Measurements from ENCODE around the gene MPZL3. TPM values are rescaled to one million over a fixed set of nuclear protein-coding genes. Genes with fewer than 3 reads are reported as not detected.

Gene MPZL3
- total and polyA plus RNA-seq, 2 experiments from 2014 or later = 0.92 to 2.9 TPM

GRCh38 chr11:118282606-118283005 lies 30.4 kb upstream of the MPZL3 start:
- no peaks in the 10 kb centered on the region for H3K36me3 Mint-ChIP-seq (ENCODE audit: low read depth)
- no peak overlapping the region for H3K27ac Mint-ChIP-seq

GRCh38 chr11:118281284-118281683 lies 29.1 kb upstream of the MPZL3 start:
- no peak overlapping the region for H3K4me2 ChIP-seq
- H3K79me2 ChIP-seq (replicated peaks; ENCODE audit: insufficient read depth) = no peaks in the 10 kb centered on the region
- no peak for DNase-seq (ENCODE audit: low spot score)
- H3K36me3 ChIP-seq (ENCODE audit: insufficient read depth) = no peaks in the 10 kb centered on the region
- H3K36me3 Mint-ChIP-seq (ENCODE audit: low read depth) = no peaks in the 10 kb centered on the region
- H3K9me3 Mint-ChIP-seq = no peaks in the 10 kb centered on the region
- H3K27me3 ChIP-seq (ENCODE audit: insufficient read depth) = no peaks in the 10 kb centered on the region
- no peaks in the 10 kb centered on the region for H3K4me1 Mint-ChIP-seq
- no peaks in the 10 kb centered on the region for H4K20me1 ChIP-seq (replicated peaks; ENCODE audit: insufficient read depth)
- no peak for ATAC-seq
- H3K4me1 ChIP-seq (ENCODE audit: insufficient read depth) = no peaks in the 10 kb centered on the region
- H3K27ac Mint-ChIP-seq = no peak overlapping the region
- H3K27me3 Mint-ChIP-seq (ENCODE audit: insufficient read depth, low read depth, poor library complexity) = no peaks in the 10 kb centered on the region
- H3K9me2 ChIP-seq (ENCODE audit: insufficient read depth) = no peaks in the 10 kb centered on the region
- H3K27ac ChIP-seq (ENCODE audit: low read depth) = no peak overlapping the region
- no peak overlapping the region for H3K4me3 Mint-ChIP-seq
- no peaks in the 10 kb centered on the region for H3F3A ChIP-seq (replicated peaks; ENCODE audit: low read depth)
- no peak overlapping the region for H2AFZ ChIP-seq
- no peak overlapping the region for H3K4me3 ChIP-seq
- TF ChIP-seq, protein P1, sequence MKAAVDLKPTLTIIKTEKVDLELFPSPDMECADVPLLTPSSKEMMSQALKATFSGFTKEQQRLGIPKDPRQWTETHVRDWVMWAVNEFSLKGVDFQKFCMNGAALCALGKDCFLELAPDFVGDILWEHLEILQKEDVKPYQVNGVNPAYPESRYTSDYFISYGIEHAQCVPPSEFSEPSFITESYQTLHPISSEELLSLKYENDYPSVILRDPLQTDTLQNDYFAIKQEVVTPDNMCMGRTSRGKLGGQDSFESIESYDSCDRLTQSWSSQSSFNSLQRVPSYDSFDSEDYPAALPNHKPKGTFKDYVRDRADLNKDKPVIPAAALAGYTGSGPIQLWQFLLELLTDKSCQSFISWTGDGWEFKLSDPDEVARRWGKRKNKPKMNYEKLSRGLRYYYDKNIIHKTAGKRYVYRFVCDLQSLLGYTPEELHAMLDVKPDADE (IDR thresholded peaks at IDR 0.05) = no peak
- TF ChIP-seq JUNB (IDR thresholded peaks at IDR 0.05; ENCODE audit: unreplicated experiment) = no peak
- TF ChIP-seq ZNF331 (CRISPR knock-in tag; IDR thresholded peaks at IDR 0.05; ENCODE audit: low read depth) = no peak

More at GRCh38 chr11:118282606-118283005, 30.4 kb upstream of the MPZL3 start:
- H3K9me2 ChIP-seq (ENCODE audit: insufficient read depth) = no peaks in the 10 kb centered on the region
- H3K27ac ChIP-seq (ENCODE audit: low read depth) = no peak overlapping the region
- H3K79me2 ChIP-seq (replicated peaks; ENCODE audit: insufficient read depth) = no peaks in the 10 kb centered on the region
- no peaks in the 10 kb centered on the region for H3K36me3 ChIP-seq (ENCODE audit: insufficient read depth)
- no peak overlapping the region for H3K4me3 Mint-ChIP-seq
- no peak for TF ChIP-seq CREB1 (CRISPR knock-in tag; IDR thresholded peaks at IDR 0.05; ENCODE audit: low read depth)
- TF ChIP-seq EZH2phosphoT487 (IDR thresholded peaks at IDR 0.05; ENCODE audit: unreplicated experiment) = no peak
- no peak for TF ChIP-seq CTCF (conservative IDR thresholded peaks at IDR 0.05; ENCODE audit: low read depth in 2 of 2)
- TF ChIP-seq POLR2AphosphoS5 (IDR thresholded peaks at IDR 0.05; ENCODE audit: low read depth) = no peak
- TF ChIP-seq JUNB (IDR thresholded peaks at IDR 0.05; ENCODE audit: unreplicated experiment) = no peak
- no peaks in the 10 kb centered on the region for H3K4me1 ChIP-seq (ENCODE audit: insufficient read depth)
- no peaks in the 10 kb centered on the region for H3K4me1 Mint-ChIP-seq
- 0 out of 2 replicates have a peak overlapping the region, but pooled peaks have one; percentile 38 for H2AFZ ChIP-seq
- H3K27me3 Mint-ChIP-seq (ENCODE audit: insufficient read depth, low read depth, poor library complexity) = no peaks in the 10 kb centered on the region
- no peak overlapping the region for H3K4me2 ChIP-seq
- no peaks in the 10 kb centered on the region for H3F3A ChIP-seq (replicated peaks; ENCODE audit: low read depth)
- no peaks in the 10 kb centered on the region for H4K20me1 ChIP-seq (replicated peaks; ENCODE audit: insufficient read depth)
- H3K9me3 Mint-ChIP-seq = no peaks in the 10 kb centered on the region
- ATAC-seq (no peak), DNase-seq (ENCODE audit: low spot score) (no peak)
- H3K27me3 ChIP-seq (ENCODE audit: insufficient read depth) = no peaks in the 10 kb centered on the region
- H3K4me3 ChIP-seq = no peak overlapping the region

DNA sequence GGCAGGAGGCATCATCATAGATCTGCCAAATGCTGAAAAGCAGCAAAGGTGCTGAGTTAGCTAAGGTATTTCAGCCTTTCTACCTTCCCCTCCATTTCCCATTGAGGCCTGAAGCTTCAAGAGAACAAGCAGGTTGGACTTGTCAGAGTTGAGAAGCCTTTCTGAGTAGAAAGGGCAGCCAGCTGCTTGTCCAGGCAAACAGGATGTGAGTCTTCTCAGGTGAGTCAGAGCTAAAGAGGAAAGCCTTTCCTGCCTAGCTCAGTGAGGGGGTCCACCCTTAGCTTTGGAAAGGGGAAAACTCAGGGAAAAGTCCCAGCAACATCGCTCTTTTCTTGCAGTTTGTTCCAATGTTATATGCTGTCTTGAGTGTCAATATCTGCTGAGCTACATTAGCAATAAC lies 25.1 kb upstream of the MPZL3 start:
- no peak overlapping the region for H3K4me3 ChIP-seq
- no peaks in the 10 kb centered on the region for H3K36me3 ChIP-seq (ENCODE audit: insufficient read depth)
- no peaks in the 10 kb centered on the region for H3F3A ChIP-seq (replicated peaks; ENCODE audit: low read depth)
- no peaks in the 10 kb centered on the region for H3K27me3 ChIP-seq (ENCODE audit: insufficient read depth)
- no peaks in the 10 kb centered on the region; the same call in 1 of the 2 replicates for H3K9me2 ChIP-seq (ENCODE audit: insufficient read depth)
- no peaks in the 10 kb centered on the region for H4K20me1 ChIP-seq (replicated peaks; ENCODE audit: insufficient read depth)
- Mint-ChIP-seq H3K36me3 (ENCODE audit: low read depth) (no peaks in the 10 kb centered on the region), H3K4me1 (no peaks in the 10 kb centered on the region), H3K9me3 (no peaks in the 10 kb centered on the region), H3K27ac (no peak overlapping the region), H3K4me3 (no peak overlapping the region), H3K27me3 (ENCODE audit: insufficient read depth, low read depth, poor library complexity) (peaks cover 3% of the 10 kb centered on the region)
- no peaks in the 10 kb centered on the region for H3K79me2 ChIP-seq (replicated peaks; ENCODE audit: insufficient read depth)
- no peaks in the 10 kb centered on the region for H3K4me1 ChIP-seq (ENCODE audit: insufficient read depth)
- ATAC-seq (no peak), DNase-seq (ENCODE audit: low spot score) (peak; percentile 17)
- H2AFZ ChIP-seq = no peak overlapping the region
- H3K27ac ChIP-seq (ENCODE audit: low read depth) = no peak overlapping the region
- no peak overlapping the region for H3K4me2 ChIP-seq
- TF ChIP-seq EZH2 (IDR thresholded peaks at IDR 0.05; ENCODE audit: low read depth, unreplicated experiment) = no peak
- no peak for TF ChIP-seq ZNF462 (CRISPR knock-in tag; IDR thresholded peaks at IDR 0.05)

Measured in GM23338 (cell line).